ENCODE results near the gene SHISA9. TPM values are rescaled to one million over a fixed set of nuclear protein-coding genes. Genes with fewer than 3 reads are reported as not detected.

SHISA9 gene
- polyA plus RNA-seq, 1 of the 3 experiments (the other 2 are of a cell fraction) = 0.02 TPM

DNA sequence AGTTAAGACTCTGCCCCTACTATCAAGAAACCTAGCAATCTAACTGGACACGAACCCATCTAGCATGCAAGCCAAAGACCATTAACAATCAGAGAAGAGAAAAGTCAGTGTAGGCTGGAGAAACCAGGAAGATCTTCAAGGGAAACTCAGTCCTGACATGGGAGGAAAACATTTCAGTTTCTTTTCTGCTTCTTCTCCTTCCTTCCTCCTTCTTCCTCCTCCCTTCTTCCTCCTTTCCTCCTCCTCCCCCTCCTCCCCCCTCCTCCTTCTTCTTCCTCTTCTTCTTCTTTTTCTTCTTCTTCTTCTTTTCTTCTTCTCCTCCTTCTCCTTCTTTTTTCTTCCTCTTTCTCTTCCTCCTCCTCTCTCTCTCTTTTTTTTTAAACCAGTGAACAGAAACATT lies 29.6 kb upstream of the SHISA9 start (continued):
- TF ChIP-seq YY1 (IDR thresholded peaks at IDR 0.05; ENCODE audit: low read depth) (no peak), SIN3A (IDR thresholded peaks at IDR 0.05; ENCODE audit: borderline replicate concordance, low read depth, low read length) (no peak), EZH2phosphoT487 (IDR thresholded peaks at IDR 0.05; ENCODE audit: borderline replicate concordance, low read depth) (no peak)

GRCh38 chr16:12874186-12874585 lies 27.2 kb upstream of the SHISA9 start:
- no peak overlapping the region for H2AFZ ChIP-seq (ENCODE audit: low read depth)
- no peak for DNase-seq
- H3K27ac ChIP-seq (ENCODE audit: low read depth in 2 of 2, low read length in 1 of 2) = peak overlapping the region in 1 of 2 experiments; percentile 25; a peak in 1 of 4 replicates
- H3K27me3 ChIP-seq (ENCODE audit: insufficient read depth) = no peaks in the 10 kb centered on the region
- H3K9ac ChIP-seq = no peak overlapping the region
- no peaks in the 10 kb centered on the region for H3K9me2 ChIP-seq
- no peaks in the 10 kb centered on the region for H4K20me1 ChIP-seq (ENCODE audit: insufficient read depth)
- CTCF ChIA-PET = no interaction called here
- no peaks in the 10 kb centered on the region for H3K79me2 ChIP-seq (ENCODE audit: insufficient read depth)
- POLR2A ChIA-PET = no interaction called here
- H3K9me3 ChIP-seq = no peaks in the 10 kb centered on the region
- no peaks in the 10 kb centered on the region for H3K36me3 ChIP-seq (replicated peaks in 1 of 2; ENCODE audit: control insufficient read depth in 1 of 2, insufficient read depth in 2 of 2, low read length in 1 of 2)
- 8% methylated on average over 2 of the region's 2 CpGs for WGBS (ENCODE audit: low lambda C conversion rate)
- no peaks in the 10 kb centered on the region for H3K4me1 ChIP-seq (ENCODE audit: control insufficient read depth in 1 of 2, insufficient read depth in 2 of 2, low read depth in 1 of 2, low read length in 1 of 2)
- H3K4me3 ChIP-seq (ENCODE audit: low read depth in 2 of 2, low read length in 1 of 2) = no peak overlapping the region
- H3K4me2 ChIP-seq = peak overlapping the region; percentile 1; the same call in 1 of the 2 replicates
- TF ChIP-seq, protein P1, sequence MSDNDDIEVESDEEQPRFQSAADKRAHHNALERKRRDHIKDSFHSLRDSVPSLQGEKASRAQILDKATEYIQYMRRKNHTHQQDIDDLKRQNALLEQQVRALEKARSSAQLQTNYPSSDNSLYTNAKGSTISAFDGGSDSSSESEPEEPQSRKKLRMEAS (IDR thresholded peaks at IDR 0.05; ENCODE audit: low read depth) = no peak
- TF ChIP-seq FOSL2 (IDR thresholded peaks at IDR 0.05; ENCODE audit: borderline replicate concordance, low read depth) (peak; percentile 34; the same call in 1 of the 2 replicates), FOXJ3 (CRISPR knock-in tag; IDR thresholded peaks at IDR 0.05) (no peak), GATA2 (CRISPR knock-in tag; IDR thresholded peaks at IDR 0.05) (no peak)
- no peaks in the 10 kb centered on the region for H3F3A ChIP-seq (replicated peaks; ENCODE audit: insufficient read depth)

DNA sequence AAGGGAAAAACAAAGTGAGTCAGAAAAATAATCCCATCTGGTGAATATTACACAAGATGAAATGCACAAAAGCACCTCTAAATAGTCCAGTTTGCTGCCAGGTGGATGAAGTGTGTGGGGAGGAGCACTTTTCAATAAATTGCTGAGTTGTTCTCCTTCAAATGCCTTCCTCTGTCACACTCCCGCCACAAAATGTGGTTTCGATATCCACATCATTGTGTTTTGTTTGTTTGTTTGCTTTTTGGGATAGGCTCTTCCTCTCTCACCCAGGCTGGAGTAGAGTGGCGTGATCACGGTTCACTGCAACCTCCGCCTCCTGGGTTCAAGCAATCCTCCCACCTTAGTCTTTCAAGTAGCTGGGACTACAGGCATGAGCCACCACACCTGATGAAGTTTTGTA lies 24.6 kb upstream of the SHISA9 start:
- 64% methylated on average over 5 of the region's 5 CpGs for WGBS (ENCODE audit: low lambda C conversion rate)
- no peak for TF ChIP-seq TEAD4 (IDR thresholded peaks at IDR 0.05; ENCODE audit: borderline replicate concordance, insufficient read depth)
- TF ChIP-seq, protein P2, sequence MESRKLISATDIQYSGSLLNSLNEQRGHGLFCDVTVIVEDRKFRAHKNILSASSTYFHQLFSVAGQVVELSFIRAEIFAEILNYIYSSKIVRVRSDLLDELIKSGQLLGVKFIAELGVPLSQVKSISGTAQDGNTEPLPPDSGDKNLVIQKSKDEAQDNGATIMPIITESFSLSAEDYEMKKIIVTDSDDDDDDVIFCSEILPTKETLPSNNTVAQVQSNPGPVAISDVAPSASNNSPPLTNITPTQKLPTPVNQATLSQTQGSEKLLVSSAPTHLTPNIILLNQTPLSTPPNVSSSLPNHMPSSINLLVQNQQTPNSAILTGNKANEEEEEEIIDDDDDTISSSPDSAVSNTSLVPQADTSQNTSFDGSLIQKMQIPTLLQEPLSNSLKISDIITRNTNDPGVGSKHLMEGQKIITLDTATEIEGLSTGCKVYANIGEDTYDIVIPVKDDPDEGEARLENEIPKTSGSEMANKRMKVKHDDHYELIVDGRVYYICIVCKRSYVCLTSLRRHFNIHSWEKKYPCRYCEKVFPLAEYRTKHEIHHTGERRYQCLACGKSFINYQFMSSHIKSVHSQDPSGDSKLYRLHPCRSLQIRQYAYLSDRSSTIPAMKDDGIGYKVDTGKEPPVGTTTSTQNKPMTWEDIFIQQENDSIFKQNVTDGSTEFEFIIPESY (IDR thresholded peaks at IDR 0.05; ENCODE audit: borderline replicate concordance, low read depth) = no peak
- no peak for TF ChIP-seq POLR2AphosphoS5 (IDR thresholded peaks at IDR 0.05; ENCODE audit: low read depth, low read length)
- TF ChIP-seq EZH2phosphoT487 (IDR thresholded peaks at IDR 0.05; ENCODE audit: borderline replicate concordance, low read depth) = no peak
- TF ChIP-seq TCF12 (IDR thresholded peaks at IDR 0.05) = no peak
- TF ChIP-seq, protein P3, sequence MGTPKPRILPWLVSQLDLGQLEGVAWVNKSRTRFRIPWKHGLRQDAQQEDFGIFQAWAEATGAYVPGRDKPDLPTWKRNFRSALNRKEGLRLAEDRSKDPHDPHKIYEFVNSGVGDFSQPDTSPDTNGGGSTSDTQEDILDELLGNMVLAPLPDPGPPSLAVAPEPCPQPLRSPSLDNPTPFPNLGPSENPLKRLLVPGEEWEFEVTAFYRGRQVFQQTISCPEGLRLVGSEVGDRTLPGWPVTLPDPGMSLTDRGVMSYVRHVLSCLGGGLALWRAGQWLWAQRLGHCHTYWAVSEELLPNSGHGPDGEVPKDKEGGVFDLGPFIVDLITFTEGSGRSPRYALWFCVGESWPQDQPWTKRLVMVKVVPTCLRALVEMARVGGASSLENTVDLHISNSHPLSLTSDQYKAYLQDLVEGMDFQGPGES (IDR thresholded peaks at IDR 0.05; ENCODE audit: low read depth, low read length) = no peak
- no peak for TF ChIP-seq RXRA (IDR thresholded peaks at IDR 0.05; ENCODE audit: borderline replicate concordance, low read depth)
- TF ChIP-seq RAD21 (IDR thresholded peaks at IDR 0.05; ENCODE audit: low read length) = no peak
- TF ChIP-seq, protein P4, sequence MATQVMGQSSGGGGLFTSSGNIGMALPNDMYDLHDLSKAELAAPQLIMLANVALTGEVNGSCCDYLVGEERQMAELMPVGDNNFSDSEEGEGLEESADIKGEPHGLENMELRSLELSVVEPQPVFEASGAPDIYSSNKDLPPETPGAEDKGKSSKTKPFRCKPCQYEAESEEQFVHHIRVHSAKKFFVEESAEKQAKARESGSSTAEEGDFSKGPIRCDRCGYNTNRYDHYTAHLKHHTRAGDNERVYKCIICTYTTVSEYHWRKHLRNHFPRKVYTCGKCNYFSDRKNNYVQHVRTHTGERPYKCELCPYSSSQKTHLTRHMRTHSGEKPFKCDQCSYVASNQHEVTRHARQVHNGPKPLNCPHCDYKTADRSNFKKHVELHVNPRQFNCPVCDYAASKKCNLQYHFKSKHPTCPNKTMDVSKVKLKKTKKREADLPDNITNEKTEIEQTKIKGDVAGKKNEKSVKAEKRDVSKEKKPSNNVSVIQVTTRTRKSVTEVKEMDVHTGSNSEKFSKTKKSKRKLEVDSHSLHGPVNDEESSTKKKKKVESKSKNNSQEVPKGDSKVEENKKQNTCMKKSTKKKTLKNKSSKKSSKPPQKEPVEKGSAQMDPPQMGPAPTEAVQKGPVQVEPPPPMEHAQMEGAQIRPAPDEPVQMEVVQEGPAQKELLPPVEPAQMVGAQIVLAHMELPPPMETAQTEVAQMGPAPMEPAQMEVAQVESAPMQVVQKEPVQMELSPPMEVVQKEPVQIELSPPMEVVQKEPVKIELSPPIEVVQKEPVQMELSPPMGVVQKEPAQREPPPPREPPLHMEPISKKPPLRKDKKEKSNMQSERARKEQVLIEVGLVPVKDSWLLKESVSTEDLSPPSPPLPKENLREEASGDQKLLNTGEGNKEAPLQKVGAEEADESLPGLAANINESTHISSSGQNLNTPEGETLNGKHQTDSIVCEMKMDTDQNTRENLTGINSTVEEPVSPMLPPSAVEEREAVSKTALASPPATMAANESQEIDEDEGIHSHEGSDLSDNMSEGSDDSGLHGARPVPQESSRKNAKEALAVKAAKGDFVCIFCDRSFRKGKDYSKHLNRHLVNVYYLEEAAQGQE (IDR thresholded peaks at IDR 0.05; ENCODE audit: low read depth, low read length) = no peak
- no peak for TF ChIP-seq CHD2 (IDR thresholded peaks at IDR 0.05; ENCODE audit: low read length, partially characterized antibody)
- TF ChIP-seq RCOR1 (IDR thresholded peaks at IDR 0.05; ENCODE audit: low read length) = no peak
- no peak for TF ChIP-seq MXI1 (IDR thresholded peaks at IDR 0.05; ENCODE audit: low read depth, low read length)
- no peak for TF ChIP-seq JUND (IDR thresholded peaks at IDR 0.05)

More for the DNA sequence above, 24.6 kb upstream of the SHISA9 start:
- CTCF ChIA-PET = no interaction called here
- Histone ChIP-seq H3K9me3 (no peaks in the 10 kb centered on the region), H3F3A (replicated peaks; ENCODE audit: insufficient read depth) (no peaks in the 10 kb centered on the region), H3K4me2 (no peak overlapping the region), H3K36me3 (replicated peaks in 1 of 2; ENCODE audit: control insufficient read depth in 1 of 2, insufficient read depth in 2 of 2, low read length in 1 of 2) (no peaks in the 10 kb centered on the region), H3K9ac (no peak overlapping the region), H3K79me2 (ENCODE audit: insufficient read depth) (no peaks in the 10 kb centered on the region), H4K20me1 (ENCODE audit: insufficient read depth) (no peaks in the 10 kb centered on the region), H3K4me3 (ENCODE audit: low read depth in 2 of 2, low read length in 1 of 2) (no peak overlapping the region), H3K4me1 (ENCODE audit: control insufficient read depth in 1 of 2, insufficient read depth in 2 of 2, low read depth in 1 of 2, low read length in 1 of 2) (no peaks in the 10 kb centered on the region), H3K27ac (ENCODE audit: low read depth in 2 of 2, low read length in 1 of 2) (no peak overlapping the region), H2AFZ (ENCODE audit: low read depth) (no peak overlapping the region), H3K9me2 (no peaks in the 10 kb centered on the region), H3K27me3 (ENCODE audit: insufficient read depth) (no peaks in the 10 kb centered on the region)
- DNase-seq = no peak
- POLR2A ChIA-PET = no interaction called here

Measured in SK-N-SH (cell line).